C4-2B (cell line): Measurements from ENCODE around the gene LRMDA.

ENCODE experiments used
- ZFX ChIP-seq: fragments of 450-650 bp; IDR thresholded peaks from 2 replicates; pipeline ENCODE4 v1.6.1; 2017
- TF ChIP-seq, protein P1 (sequence below): fragments of 450-650 bp; conservative IDR thresholded peaks from 2 replicates; pipeline ENCODE4 v1.5.1; 2017; ENCODE audit warnings: mild to moderate bottlenecking

DNA sequence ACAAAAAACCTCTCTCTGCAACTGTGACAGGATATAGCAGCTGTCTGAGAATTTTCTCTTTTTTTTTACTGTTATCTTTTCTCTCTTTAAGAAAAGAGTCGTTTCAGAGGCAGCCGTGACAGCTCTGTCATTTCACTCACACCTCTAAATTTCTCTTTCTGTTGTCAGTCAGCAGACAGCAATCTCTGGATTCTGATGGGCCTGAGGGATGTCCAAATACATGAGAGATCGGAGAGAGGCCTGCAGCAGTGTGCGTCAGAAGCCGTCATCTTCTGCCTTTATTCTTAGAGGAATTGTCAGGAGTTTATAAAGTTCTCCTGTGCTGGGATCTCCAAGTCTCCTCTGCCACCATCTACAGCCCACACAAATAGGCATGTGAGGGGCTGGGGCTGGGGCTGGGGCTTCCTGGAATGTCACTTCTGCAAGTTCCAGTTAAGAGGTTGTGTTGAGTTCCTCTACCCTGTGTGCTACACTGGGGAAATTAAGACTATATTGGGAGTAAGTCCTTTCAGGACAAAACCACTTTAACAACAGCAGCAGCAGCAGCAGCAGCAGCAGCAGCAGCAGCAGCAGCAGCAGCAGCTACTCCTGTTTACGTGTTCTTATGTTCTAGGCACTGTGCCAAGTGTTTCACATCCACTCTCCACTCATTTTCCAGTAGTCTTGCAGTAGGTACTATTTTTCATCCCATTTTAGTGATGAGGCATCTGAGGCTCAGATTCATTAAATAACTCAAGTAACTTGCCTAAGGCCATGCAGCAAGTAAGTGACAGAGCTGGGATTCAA, 541.3 kb downstream of the LRMDA start:
- TF ChIP-seq, protein P1, sequence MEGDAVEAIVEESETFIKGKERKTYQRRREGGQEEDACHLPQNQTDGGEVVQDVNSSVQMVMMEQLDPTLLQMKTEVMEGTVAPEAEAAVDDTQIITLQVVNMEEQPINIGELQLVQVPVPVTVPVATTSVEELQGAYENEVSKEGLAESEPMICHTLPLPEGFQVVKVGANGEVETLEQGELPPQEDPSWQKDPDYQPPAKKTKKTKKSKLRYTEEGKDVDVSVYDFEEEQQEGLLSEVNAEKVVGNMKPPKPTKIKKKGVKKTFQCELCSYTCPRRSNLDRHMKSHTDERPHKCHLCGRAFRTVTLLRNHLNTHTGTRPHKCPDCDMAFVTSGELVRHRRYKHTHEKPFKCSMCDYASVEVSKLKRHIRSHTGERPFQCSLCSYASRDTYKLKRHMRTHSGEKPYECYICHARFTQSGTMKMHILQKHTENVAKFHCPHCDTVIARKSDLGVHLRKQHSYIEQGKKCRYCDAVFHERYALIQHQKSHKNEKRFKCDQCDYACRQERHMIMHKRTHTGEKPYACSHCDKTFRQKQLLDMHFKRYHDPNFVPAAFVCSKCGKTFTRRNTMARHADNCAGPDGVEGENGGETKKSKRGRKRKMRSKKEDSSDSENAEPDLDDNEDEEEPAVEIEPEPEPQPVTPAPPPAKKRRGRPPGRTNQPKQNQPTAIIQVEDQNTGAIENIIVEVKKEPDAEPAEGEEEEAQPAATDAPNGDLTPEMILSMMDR = no peak
- no peak for TF ChIP-seq ZFX
